OCI-LY7 (cell line): ENCODE results near the gene PRELP. TPM values are rescaled to one million over a fixed set of nuclear protein-coding genes. Genes with fewer than 3 reads are reported as not detected.

Experiments used
- BruUV-seq: library from RNA; stranded (reverse); fragments of 400-500 nt; replicated peaks from 2 replicates; lab custom pipeline; 2021; lab: Mats Ljungman, UMichigan
- CTCF ChIA-PET: fragments of 300-600 bp; sonication (Branson Sonifier 250); formaldehyde crosslinking; loops from one replicate; lab custom pipeline; 2022; ENCODE audit warnings: antibody characterized with exemption; ENCODE audit not compliant: unreplicated experiment; lab: Charles Lee
- POLR2A ChIA-PET: fragments of 300-600 bp; sonication (Branson Sonifier 250); formaldehyde crosslinking; loops from one replicate; lab custom pipeline; 2022; ENCODE audit warnings: antibody characterized with exemption; lab: Charles Lee
- DNase-seq: peaks from one replicate; pipeline ENCODE4 v3.0.0-alpha.2; 2015; ENCODE audit warnings: low spot score
- H2AFZ ChIP-seq: fragments of 200-600 bp; sonication (generic), shearing (Covaris generic); 2 replicates; pipeline ENCODE4 v1.6.1; 2014; ENCODE audit warnings: mild to moderate bottlenecking, antibody characterized with exemption, low read length, moderate library complexity
- H3K27ac ChIP-seq: fragments of 200-600 bp; sonication (generic); 2 replicates; pipeline ENCODE4 v1.5.1; 2014; ENCODE audit warnings: mixed run types, low read depth, mild to moderate bottlenecking, moderate library complexity, low read length, inconsistent platforms; ENCODE audit not compliant: poor library complexity, severe bottlenecking
- H3K36me3 ChIP-seq: fragments of 200-600 bp; sonication (generic); 2 replicates; pipeline ENCODE4 v1.6.1; 2014; ENCODE audit warnings: mild to moderate bottlenecking, antibody characterized with exemption, low read length, moderate library complexity, mixed read lengths; ENCODE audit not compliant: insufficient read depth
- H3K4me1 ChIP-seq: fragments of 200-600 bp; sonication (generic); 2 replicates; pipeline ENCODE4 v1.5.1; 2014; ENCODE audit warnings: mild to moderate bottlenecking, low read length; ENCODE audit not compliant: insufficient read depth, poor library complexity, severe bottlenecking
- H3K4me2 ChIP-seq: fragments of 200-600 bp; sonication (generic); 2 replicates; pipeline ENCODE4 v1.6.1; 2014; ENCODE audit warnings: mild to moderate bottlenecking, low read length
- H3K4me3 ChIP-seq: fragments of 200-600 bp; sonication (generic); 2 replicates; pipeline ENCODE4 v1.5.1; 2014; ENCODE audit warnings: mild to moderate bottlenecking, low read depth, low read length; ENCODE audit not compliant: poor library complexity, severe bottlenecking
- H3K79me2 ChIP-seq: fragments of 200-600 bp; sonication (generic); 2 replicates; pipeline ENCODE4 v1.6.1; 2016; ENCODE audit warnings: low read depth, mild to moderate bottlenecking, low read length, moderate library complexity, mixed read lengths; ENCODE audit not compliant: insufficient read depth
- H3K9me2 ChIP-seq: fragments of 200-600 bp; sonication (generic); 2 replicates; pipeline ENCODE4 v1.6.1; 2016; ENCODE audit warnings: mild to moderate bottlenecking, low read length, mixed read lengths; ENCODE audit not compliant: insufficient read depth
- H3K9me3 ChIP-seq: fragments of 200-600 bp; sonication (generic); 2 replicates; pipeline ENCODE4 v1.6.1; 2014; ENCODE audit warnings: mild to moderate bottlenecking, mixed run types, low read length, mixed read lengths
- H4K20me1 ChIP-seq: fragments of 200-600 bp; sonication (generic); 2 replicates; pipeline ENCODE4 v1.6.1; 2014; ENCODE audit warnings: mild to moderate bottlenecking, antibody characterized with exemption, low read length, moderate library complexity, mixed read lengths; ENCODE audit not compliant: insufficient read depth
- EZH2phosphoT487 ChIP-seq: fragments of 200-600 bp; sonication (generic); IDR thresholded peaks from 2 replicates; pipeline ENCODE4 v1.6.1; 2018; ENCODE audit warnings: low read depth, borderline replicate concordance, mild to moderate bottlenecking, mixed run types, antibody characterized with exemption, low read length, moderate library complexity, mixed read lengths
- intact Hi-C: fragments of 100-400 bp; cut with micrococcal nuclease; formaldehyde crosslinking; loops from one replicate; pipeline ENCODE4 v1.10.0; 2022; ENCODE audit not compliant: unreplicated experiment
- total RNA-seq, 2 experiments: library from RNA; depleted of rRNA in 1 of 2; stranded (reverse); fragments of >200 nt in 1 of 2; shearing (Covaris generic) in 1 of 2; gene quantifications; 2 replicates each; pipeline ENCODE4 v1.2.3, GENCODE V29; 2014 to 2022
- TF ChIP-seq, protein P1 (sequence below): fragments of 200-600 bp; sonication (generic); conservative IDR thresholded peaks from 2 replicates; pipeline ENCODE4 v1.5.1; 2014; ENCODE audit warnings: mild to moderate bottlenecking, antibody characterized with exemption, low read length, moderate library complexity, mixed read lengths

Gene PRELP
- total RNA-seq, 2 experiments from 2014 or later: not detected

DNA sequence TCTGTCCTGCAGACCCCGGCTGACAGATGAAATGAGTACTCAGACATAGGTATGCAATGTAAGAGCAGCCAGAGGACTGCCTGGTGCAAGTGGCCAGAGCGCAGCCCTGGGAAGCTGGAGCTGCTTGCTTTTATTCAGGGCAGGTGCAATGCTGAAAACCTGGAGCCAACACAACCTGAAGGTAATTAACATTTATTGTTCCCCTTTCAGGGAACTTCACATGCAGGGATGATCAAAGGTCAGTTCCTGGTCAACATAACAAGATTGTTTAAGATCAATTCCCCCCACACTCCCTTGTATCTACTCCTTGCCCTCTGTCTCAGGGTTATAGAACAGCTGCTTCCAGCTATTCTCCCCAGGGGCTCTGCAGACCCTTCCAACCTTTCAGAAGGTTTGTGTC lies 48.7 kb upstream of the PRELP start:
- DNase-seq: no peak
- Histone ChIP-seq H3K79me2 (no peaks in the 10 kb centered on the region), H3K4me3 (no peak overlapping the region), H3K9me2 (no peaks in the 10 kb centered on the region), H2AFZ (no peak overlapping the region), H3K36me3 (no peaks in the 10 kb centered on the region), H3K4me1 (peaks cover 10% of the 10 kb centered on the region), H3K4me2 (no peak overlapping the region), H3K27ac (no peak overlapping the region), H4K20me1 (no peaks in the 10 kb centered on the region), H3K9me3 (no peaks in the 10 kb centered on the region)
- ChIA-PET CTCF (no interaction called here), POLR2A (no interaction called here)
- no TSS peak for BruUV-seq
- TF ChIP-seq, protein P1, sequence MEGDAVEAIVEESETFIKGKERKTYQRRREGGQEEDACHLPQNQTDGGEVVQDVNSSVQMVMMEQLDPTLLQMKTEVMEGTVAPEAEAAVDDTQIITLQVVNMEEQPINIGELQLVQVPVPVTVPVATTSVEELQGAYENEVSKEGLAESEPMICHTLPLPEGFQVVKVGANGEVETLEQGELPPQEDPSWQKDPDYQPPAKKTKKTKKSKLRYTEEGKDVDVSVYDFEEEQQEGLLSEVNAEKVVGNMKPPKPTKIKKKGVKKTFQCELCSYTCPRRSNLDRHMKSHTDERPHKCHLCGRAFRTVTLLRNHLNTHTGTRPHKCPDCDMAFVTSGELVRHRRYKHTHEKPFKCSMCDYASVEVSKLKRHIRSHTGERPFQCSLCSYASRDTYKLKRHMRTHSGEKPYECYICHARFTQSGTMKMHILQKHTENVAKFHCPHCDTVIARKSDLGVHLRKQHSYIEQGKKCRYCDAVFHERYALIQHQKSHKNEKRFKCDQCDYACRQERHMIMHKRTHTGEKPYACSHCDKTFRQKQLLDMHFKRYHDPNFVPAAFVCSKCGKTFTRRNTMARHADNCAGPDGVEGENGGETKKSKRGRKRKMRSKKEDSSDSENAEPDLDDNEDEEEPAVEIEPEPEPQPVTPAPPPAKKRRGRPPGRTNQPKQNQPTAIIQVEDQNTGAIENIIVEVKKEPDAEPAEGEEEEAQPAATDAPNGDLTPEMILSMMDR: no peak
- TF ChIP-seq EZH2phosphoT487: no peak
- intact Hi-C loops: no loop called here

DNA sequence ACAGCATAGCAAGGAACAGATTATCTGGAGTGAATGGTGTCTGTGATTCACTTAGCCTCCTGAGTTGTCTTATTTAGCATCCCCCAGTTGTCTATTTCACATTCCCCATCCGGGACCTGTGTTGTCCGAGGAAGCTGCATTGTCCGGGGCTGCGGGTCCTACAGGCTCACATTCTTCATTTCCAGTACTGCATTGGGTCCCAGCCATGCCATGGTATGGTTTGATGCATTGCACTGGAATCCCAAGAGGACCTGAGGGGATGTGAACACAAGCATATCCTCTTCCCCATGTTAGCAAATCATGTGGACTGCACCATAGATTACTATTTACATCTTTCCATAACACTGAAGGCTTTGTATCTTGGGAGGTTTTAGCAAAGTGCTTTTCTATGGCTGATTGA lies 48.2 kb upstream of the PRELP start:
- H2AFZ ChIP-seq: no peak overlapping the region
- peaks cover 10% of the 10 kb centered on the region for H3K4me1 ChIP-seq
- no TSS peak for BruUV-seq
- ChIA-PET CTCF (no interaction called here), POLR2A (no interaction called here)
- H3K9me3 ChIP-seq: no peaks in the 10 kb centered on the region
- no peak overlapping the region for H3K4me3 ChIP-seq
- no peak for DNase-seq
- H3K9me2 ChIP-seq: no peaks in the 10 kb centered on the region
- no peak overlapping the region for H3K4me2 ChIP-seq
- no peaks in the 10 kb centered on the region for H3K79me2 ChIP-seq
- intact Hi-C loops: no loop called here
- no peaks in the 10 kb centered on the region for H4K20me1 ChIP-seq
- TF ChIP-seq EZH2phosphoT487: no peak
- TF ChIP-seq, protein P1: no peak
- H3K27ac ChIP-seq: no peak overlapping the region
- H3K36me3 ChIP-seq: no peaks in the 10 kb centered on the region

DNA sequence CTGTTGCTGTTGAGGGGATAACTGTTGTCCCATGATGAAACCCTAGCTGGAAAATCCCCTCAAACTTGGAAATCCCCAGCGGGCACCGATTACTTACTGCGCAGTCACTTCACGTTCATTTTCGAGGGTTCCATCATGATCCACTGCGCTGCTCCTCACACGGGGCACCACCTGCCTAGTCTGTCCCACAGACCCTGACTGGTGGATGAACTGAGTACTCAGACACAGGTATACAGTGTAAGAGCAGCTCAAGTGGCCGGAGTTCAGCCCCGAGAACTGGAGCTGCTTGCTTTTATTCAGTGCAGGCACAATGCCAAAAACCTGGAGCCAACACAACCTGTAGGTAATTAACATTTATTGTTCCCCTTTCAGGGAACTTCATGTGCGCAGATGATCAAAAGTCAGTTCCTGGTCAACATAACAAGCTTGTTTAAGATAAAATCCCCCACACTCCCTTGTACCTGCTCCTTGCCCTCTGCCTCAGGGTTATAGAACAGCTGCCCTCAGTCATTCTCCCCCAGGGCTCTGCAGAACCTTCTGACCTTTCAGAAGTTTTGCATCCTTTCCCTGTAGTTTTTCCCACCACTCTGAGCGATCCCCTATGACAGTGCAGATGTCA lies 46.5 kb upstream of the PRELP start:
- H3K79me2 ChIP-seq: no peaks in the 10 kb centered on the region
- no peaks in the 10 kb centered on the region for H3K9me2 ChIP-seq
- no peak overlapping the region for H2AFZ ChIP-seq
- H3K4me2 ChIP-seq: no peak overlapping the region
- DNase-seq: no peak
- intact Hi-C loops: no loop called here
- H3K4me1 ChIP-seq: peaks cover 10% of the 10 kb centered on the region
- no peaks in the 10 kb centered on the region for H4K20me1 ChIP-seq
- H3K27ac ChIP-seq: no peak overlapping the region
- ChIA-PET CTCF (no interaction called here), POLR2A (no interaction called here)
- BruUV-seq: no TSS peak
- no peaks in the 10 kb centered on the region for H3K9me3 ChIP-seq
- no peaks in the 10 kb centered on the region for H3K36me3 ChIP-seq
- no peak for TF ChIP-seq EZH2phosphoT487
- TF ChIP-seq, protein P1: no peak
- no peak overlapping the region for H3K4me3 ChIP-seq
